GM12878 (cell line): ENCODE measurements around the gene SPINT1. TPM values are rescaled to one million over a fixed set of nuclear protein-coding genes. Genes with fewer than 3 reads are reported as not detected.

ENCODE experiments used
- BCL11A ChIP-seq: IDR thresholded peaks from 2 replicates; pipeline ENCODE4 v1.6.1; 2011; ENCODE audit warnings: low read depth, low read length
- CBX5 ChIP-seq: sonication (generic); IDR thresholded peaks from 2 replicates; pipeline ENCODE4 v1.6.1; 2016; ENCODE audit warnings: low read depth, moderate library complexity, mild to moderate bottlenecking, inconsistent platforms
- CHD2 ChIP-seq: IDR thresholded peaks from 2 replicates; pipeline ENCODE4 v1.6.1; 2011; ENCODE audit warnings: low read depth, low read length, improper control_type of control experiment, borderline replicate concordance
- CREB1 ChIP-seq: IDR thresholded peaks from 2 replicates; pipeline ENCODE4 v1.6.1; 2012; ENCODE audit warnings: low read depth, mild to moderate bottlenecking, inconsistent platforms
- EP300 ChIP-seq, 2 experiments: fragments of 150-350 bp in 1 of 2; IDR thresholded peaks; 2 replicates each; pipeline ENCODE4 v1.6.1; 2011 to 2012; ENCODE audit warnings: low read depth in 2 of 2, low read length in 2 of 2, borderline replicate concordance in 1 of 2, improper control_type of control experiment in 1 of 2, inconsistent platforms in 1 of 2; ENCODE audit not compliant: control insufficient read depth in 1 of 2
- EZH2 ChIP-seq: IDR thresholded peaks from 2 replicates; pipeline ENCODE4 v1.6.1; 2012; ENCODE audit warnings: low read depth, mild to moderate bottlenecking, control low read depth, inconsistent platforms, low read length, borderline replicate concordance; ENCODE audit not compliant: control insufficient read depth
- MYB ChIP-seq: fragments of 150-350 bp; IDR thresholded peaks from 2 replicates; pipeline ENCODE4 v1.6.1; 2014; ENCODE audit warnings: mild to moderate bottlenecking, low read depth, low read length, borderline replicate concordance
- SMC3 ChIP-seq: IDR thresholded peaks from 2 replicates; pipeline ENCODE4 v1.6.1; 2011; ENCODE audit warnings: low read length, improper control_type of control experiment, borderline replicate concordance
- SREBF1 ChIP-seq: IDR thresholded peaks from 2 replicates; pipeline ENCODE4 v1.6.1; 2012; ENCODE audit warnings: mild to moderate bottlenecking, low read length
- SUPT20H ChIP-seq: IDR thresholded peaks from 2 replicates; pipeline ENCODE4 v1.6.1; 2011; ENCODE audit warnings: low read depth, mild to moderate bottlenecking, low read length, moderate library complexity, borderline replicate concordance; ENCODE audit not compliant: control insufficient read depth
- TCF3 ChIP-seq: IDR thresholded peaks from 2 replicates; pipeline ENCODE4 v1.6.1; 2012; ENCODE audit warnings: low read depth, mild to moderate bottlenecking, low read length, borderline replicate concordance; ENCODE audit not compliant: insufficient read depth
- ZNF217 ChIP-seq: fragments of 450-650 bp; IDR thresholded peaks from 2 replicates; pipeline ENCODE4 v1.6.1; 2017; ENCODE audit warnings: antibody characterized with exemption, mild to moderate bottlenecking
- ZNF274 ChIP-seq: IDR thresholded peaks from one replicate; pipeline ENCODE4 v1.8.0; 2011; ENCODE audit not compliant: insufficient read length, insufficient read depth
- polyA plus RNA-seq, 11 experiments: library from polyadenylated mRNA; depleted of rRNA in 4 of 11; unstranded in 6 of 11; stranded (reverse) in 5 of 11; fragments of >200 nt; fragmentation: Nextera tagmentation in 4 of 11; fragmentation: Illumina TruSeq in 1 of 11; extraction: Ambion mirVana in 4 of 11; extraction: Trizol in 1 of 11; gene quantifications; 1 replicate in 1 of 11; 2 replicates in 10 of 11; pipeline versions ENCODE4 v1.2.1 to v1.2.3, GENCODE V29; 2011 to 2016; ENCODE audit warnings: inconsistent platforms in 2 of 11, missing spikeins in 2 of 11, low read depth in 1 of 11
- total RNA-seq, 4 experiments: library from RNA; depleted of rRNA in 3 of 4; stranded (reverse); fragments of >200 nt in 3 of 4; fragmentation: Illumina TruSeq in 1 of 4; extraction: Trizol in 1 of 4; gene quantifications; 2 replicates each; pipeline versions ENCODE4 v1.2.1 to v1.2.3, GENCODE V29; 2013 to 2021
- TF ChIP-seq, protein P1 (sequence below): IDR thresholded peaks from 2 replicates; pipeline ENCODE4 v1.6.1; 2012; ENCODE audit warnings: low read depth, low read length, improper control_type of control experiment
- TF ChIP-seq, protein P2 (sequence below): IDR thresholded peaks from 2 replicates; pipeline ENCODE4 v1.6.1; 2012; ENCODE audit warnings: low read length, inconsistent platforms
- TF ChIP-seq, protein P3 (sequence below): fragments of 450-650 bp; IDR thresholded peaks from 2 replicates; pipeline ENCODE4 v1.6.1; 2017; ENCODE audit warnings: borderline replicate concordance
- TF ChIP-seq, protein P4 (sequence below): IDR thresholded peaks from 2 replicates; pipeline ENCODE4 v1.6.1; 2011; ENCODE audit warnings: low read depth, low read length, improper control_type of control experiment, borderline replicate concordance
- TF ChIP-seq, protein P5 (sequence below): IDR thresholded peaks from 2 replicates; pipeline ENCODE4 v1.6.1; 2012; ENCODE audit warnings: improper control_type of control experiment, low read depth, low read length; ENCODE audit not compliant: insufficient replicate concordance

The SPINT1 gene
- total and polyA plus RNA-seq, 10 of the 15 experiments (the other 5 are each of a cell fraction or from before 2014, with no cell fraction given) = 3.5 to 28.6 (median 10.2) TPM

DNA sequence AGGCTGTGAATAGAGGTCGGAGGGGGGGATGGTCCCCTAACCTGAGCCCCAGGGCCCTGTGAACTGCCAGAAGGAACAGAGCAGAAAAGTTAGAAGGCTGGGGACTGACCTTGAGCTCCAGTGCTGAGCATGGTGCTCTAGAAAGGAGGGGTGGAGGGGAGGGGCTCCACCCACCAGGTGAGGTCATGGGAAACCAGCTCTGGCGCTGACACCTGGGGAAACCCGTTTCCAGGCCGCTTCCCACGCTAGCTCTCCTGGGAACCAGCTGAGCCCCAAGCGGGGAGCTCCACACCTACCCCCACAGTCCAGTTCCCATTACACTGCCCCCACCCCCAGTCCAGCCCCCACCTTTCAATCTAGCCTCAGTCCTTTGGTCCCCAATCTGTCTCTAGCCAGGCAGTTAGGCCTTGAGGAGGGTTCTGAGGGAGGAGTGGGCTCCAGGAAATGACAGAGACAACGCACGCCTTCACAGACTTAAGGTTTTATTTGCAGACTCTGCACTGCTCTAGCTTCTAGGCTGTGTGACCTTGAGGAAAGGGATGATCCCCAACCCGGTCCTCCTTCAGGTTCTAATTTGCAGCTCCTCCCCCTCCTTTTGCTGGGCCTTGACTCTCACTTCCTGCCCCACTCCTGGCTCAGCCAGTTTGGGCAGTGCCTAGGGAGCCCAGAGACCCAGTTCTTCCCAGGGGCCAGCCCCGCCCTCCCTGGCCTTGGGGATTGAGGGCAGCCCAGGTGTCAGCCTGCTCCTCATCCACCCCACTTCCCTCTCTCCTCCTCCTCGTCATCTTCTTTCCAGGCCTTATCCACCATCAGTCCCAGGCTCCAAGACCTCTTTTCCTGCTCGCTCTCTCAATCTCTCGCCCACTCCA is 28.1 kb downstream of the SPINT1 start (continued):
- TF ChIP-seq EP300 (IDR thresholded peaks at IDR 0.05; ENCODE audit: borderline replicate concordance in 1 of 2, control insufficient read depth in 1 of 2, low read depth in 2 of 2, low read length in 2 of 2) (no peak; a peak in 2 of 4 replicates), SREBF1 (no peak), SMC3 (peak; percentile 23; the same call in 1 of the 2 replicates), CBX5 (no peak), ZNF274 (no peak), BCL11A (peak; percentile 86; the same call in 1 of the 2 replicates), SUPT20H (no peak), CHD2 (peak; percentile 63), MYB (peak; percentile 53; the same call in 1 of the 2 replicates), ZNF217 (no peak), CREB1 (peak; percentile 49), EZH2 (no peak), TCF3 (peak; percentile 65; the same call in 1 of the 2 replicates)
- TF ChIP-seq, protein P1, sequence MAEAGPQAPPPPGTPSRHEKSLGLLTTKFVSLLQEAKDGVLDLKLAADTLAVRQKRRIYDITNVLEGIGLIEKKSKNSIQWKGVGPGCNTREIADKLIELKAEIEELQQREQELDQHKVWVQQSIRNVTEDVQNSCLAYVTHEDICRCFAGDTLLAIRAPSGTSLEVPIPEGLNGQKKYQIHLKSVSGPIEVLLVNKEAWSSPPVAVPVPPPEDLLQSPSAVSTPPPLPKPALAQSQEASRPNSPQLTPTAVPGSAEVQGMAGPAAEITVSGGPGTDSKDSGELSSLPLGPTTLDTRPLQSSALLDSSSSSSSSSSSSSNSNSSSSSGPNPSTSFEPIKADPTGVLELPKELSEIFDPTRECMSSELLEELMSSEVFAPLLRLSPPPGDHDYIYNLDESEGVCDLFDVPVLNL = no peak
- TF ChIP-seq, protein P2, sequence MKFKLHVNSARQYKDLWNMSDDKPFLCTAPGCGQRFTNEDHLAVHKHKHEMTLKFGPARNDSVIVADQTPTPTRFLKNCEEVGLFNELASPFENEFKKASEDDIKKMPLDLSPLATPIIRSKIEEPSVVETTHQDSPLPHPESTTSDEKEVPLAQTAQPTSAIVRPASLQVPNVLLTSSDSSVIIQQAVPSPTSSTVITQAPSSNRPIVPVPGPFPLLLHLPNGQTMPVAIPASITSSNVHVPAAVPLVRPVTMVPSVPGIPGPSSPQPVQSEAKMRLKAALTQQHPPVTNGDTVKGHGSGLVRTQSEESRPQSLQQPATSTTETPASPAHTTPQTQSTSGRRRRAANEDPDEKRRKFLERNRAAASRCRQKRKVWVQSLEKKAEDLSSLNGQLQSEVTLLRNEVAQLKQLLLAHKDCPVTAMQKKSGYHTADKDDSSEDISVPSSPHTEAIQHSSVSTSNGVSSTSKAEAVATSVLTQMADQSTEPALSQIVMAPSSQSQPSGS = peak; percentile 99
- TF ChIP-seq, protein P3, sequence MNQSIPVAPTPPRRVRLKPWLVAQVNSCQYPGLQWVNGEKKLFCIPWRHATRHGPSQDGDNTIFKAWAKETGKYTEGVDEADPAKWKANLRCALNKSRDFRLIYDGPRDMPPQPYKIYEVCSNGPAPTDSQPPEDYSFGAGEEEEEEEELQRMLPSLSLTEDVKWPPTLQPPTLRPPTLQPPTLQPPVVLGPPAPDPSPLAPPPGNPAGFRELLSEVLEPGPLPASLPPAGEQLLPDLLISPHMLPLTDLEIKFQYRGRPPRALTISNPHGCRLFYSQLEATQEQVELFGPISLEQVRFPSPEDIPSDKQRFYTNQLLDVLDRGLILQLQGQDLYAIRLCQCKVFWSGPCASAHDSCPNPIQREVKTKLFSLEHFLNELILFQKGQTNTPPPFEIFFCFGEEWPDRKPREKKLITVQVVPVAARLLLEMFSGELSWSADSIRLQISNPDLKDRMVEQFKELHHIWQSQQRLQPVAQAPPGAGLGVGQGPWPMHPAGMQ = no peak
- TF ChIP-seq, protein P4, sequence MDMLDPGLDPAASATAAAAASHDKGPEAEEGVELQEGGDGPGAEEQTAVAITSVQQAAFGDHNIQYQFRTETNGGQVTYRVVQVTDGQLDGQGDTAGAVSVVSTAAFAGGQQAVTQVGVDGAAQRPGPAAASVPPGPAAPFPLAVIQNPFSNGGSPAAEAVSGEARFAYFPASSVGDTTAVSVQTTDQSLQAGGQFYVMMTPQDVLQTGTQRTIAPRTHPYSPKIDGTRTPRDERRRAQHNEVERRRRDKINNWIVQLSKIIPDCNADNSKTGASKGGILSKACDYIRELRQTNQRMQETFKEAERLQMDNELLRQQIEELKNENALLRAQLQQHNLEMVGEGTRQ = no peak
- TF ChIP-seq, protein P5, sequence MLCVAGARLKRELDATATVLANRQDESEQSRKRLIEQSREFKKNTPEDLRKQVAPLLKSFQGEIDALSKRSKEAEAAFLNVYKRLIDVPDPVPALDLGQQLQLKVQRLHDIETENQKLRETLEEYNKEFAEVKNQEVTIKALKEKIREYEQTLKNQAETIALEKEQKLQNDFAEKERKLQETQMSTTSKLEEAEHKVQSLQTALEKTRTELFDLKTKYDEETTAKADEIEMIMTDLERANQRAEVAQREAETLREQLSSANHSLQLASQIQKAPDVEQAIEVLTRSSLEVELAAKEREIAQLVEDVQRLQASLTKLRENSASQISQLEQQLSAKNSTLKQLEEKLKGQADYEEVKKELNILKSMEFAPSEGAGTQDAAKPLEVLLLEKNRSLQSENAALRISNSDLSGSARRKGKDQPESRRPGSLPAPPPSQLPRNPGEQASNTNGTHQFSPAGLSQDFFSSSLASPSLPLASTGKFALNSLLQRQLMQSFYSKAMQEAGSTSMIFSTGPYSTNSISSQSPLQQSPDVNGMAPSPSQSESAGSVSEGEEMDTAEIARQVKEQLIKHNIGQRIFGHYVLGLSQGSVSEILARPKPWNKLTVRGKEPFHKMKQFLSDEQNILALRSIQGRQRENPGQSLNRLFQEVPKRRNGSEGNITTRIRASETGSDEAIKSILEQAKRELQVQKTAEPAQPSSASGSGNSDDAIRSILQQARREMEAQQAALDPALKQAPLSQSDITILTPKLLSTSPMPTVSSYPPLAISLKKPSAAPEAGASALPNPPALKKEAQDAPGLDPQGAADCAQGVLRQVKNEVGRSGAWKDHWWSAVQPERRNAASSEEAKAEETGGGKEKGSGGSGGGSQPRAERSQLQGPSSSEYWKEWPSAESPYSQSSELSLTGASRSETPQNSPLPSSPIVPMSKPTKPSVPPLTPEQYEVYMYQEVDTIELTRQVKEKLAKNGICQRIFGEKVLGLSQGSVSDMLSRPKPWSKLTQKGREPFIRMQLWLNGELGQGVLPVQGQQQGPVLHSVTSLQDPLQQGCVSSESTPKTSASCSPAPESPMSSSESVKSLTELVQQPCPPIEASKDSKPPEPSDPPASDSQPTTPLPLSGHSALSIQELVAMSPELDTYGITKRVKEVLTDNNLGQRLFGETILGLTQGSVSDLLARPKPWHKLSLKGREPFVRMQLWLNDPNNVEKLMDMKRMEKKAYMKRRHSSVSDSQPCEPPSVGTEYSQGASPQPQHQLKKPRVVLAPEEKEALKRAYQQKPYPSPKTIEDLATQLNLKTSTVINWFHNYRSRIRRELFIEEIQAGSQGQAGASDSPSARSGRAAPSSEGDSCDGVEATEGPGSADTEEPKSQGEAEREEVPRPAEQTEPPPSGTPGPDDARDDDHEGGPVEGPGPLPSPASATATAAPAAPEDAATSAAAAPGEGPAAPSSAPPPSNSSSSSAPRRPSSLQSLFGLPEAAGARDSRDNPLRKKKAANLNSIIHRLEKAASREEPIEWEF = peak; percentile 100
